ENCODE results near the gene ESPNL.

ESPNL gene

GRCh38 chr2:238134393-238134785 lies 34.2 kb downstream of the ESPNL start:
- Histone ChIP-seq H3K27me3 (ENCODE audit: control insufficient read depth, insufficient read depth, low read length) (no peaks in the 10 kb centered on the region), H3K4me1 (no peaks in the 10 kb centered on the region), H3K9me3 (ENCODE audit: control insufficient read depth, low read length) (no peaks in the 10 kb centered on the region), H2AFZ (no peak overlapping the region), H3K9ac (no peak overlapping the region), H3K79me2 (no peaks in the 10 kb centered on the region), H3K4me2 (ENCODE audit: low read length) (no peak overlapping the region), H3K27ac (no peak overlapping the region), H3K36me3 (ENCODE audit: control insufficient read depth, insufficient read depth, low read length) (no peaks in the 10 kb centered on the region), H3K4me3 (ENCODE audit: low read depth, low read length) (no peak overlapping the region)
- no peak for TF ChIP-seq CTCF (IDR thresholded peaks at IDR 0.05)

GRCh38 chr2:238135601-238136150 lies 35.5 kb downstream of the ESPNL start:
- Histone ChIP-seq H3K9me3 (ENCODE audit: control insufficient read depth, low read length) (no peaks in the 10 kb centered on the region), H3K4me3 (ENCODE audit: low read depth, low read length) (no peak overlapping the region), H3K9ac (no peak overlapping the region), H3K27me3 (ENCODE audit: control insufficient read depth, insufficient read depth, low read length) (no peaks in the 10 kb centered on the region), H3K36me3 (ENCODE audit: control insufficient read depth, insufficient read depth, low read length) (no peaks in the 10 kb centered on the region), H3K4me2 (ENCODE audit: low read length) (no peak overlapping the region), H3K4me1 (no peaks in the 10 kb centered on the region), H3K27ac (no peak overlapping the region), H3K79me2 (no peaks in the 10 kb centered on the region), H2AFZ (no peak overlapping the region)
- no peak for TF ChIP-seq CTCF (IDR thresholded peaks at IDR 0.05)

- Histone ChIP-seq H3K27me3 (ENCODE audit: control insufficient read depth, insufficient read depth, low read length) (no peaks in the 10 kb centered on the region), H3K4me1 (no peaks in the 10 kb centered on the region), H3K4me2 (ENCODE audit: low read length) (no peak overlapping the region), H3K36me3 (ENCODE audit: control insufficient read depth, insufficient read depth, low read length) (no peaks in the 10 kb centered on the region), H3K9me3 (ENCODE audit: control insufficient read depth, low read length) (no peaks in the 10 kb centered on the region), H3K4me3 (ENCODE audit: low read depth, low read length) (no peak overlapping the region), H3K27ac (no peak overlapping the region), H3K9ac (no peak overlapping the region), H3K79me2 (no peaks in the 10 kb centered on the region), H2AFZ (no peak overlapping the region)
- TF ChIP-seq CTCF (IDR thresholded peaks at IDR 0.05), result no peak
Measured at GRCh38 chr2:238136820-238137537, 36.8 kb downstream of the ESPNL start.

GRCh38 chr2:238137885-238138284 lies 37.7 kb downstream of the ESPNL start:
- no peak overlapping the region for H3K27ac ChIP-seq
- no peaks in the 10 kb centered on the region for H3K36me3 ChIP-seq (ENCODE audit: control insufficient read depth, insufficient read depth, low read length)
- no peaks in the 10 kb centered on the region for H3K79me2 ChIP-seq
- no peak for TF ChIP-seq CTCF (IDR thresholded peaks at IDR 0.05)
- no peak overlapping the region for H3K4me2 ChIP-seq (ENCODE audit: low read length)
- H3K9ac ChIP-seq, result no peak overlapping the region
- H3K4me1 ChIP-seq, result no peaks in the 10 kb centered on the region
- H3K9me3 ChIP-seq (ENCODE audit: control insufficient read depth, low read length), result no peaks in the 10 kb centered on the region
- no peaks in the 10 kb centered on the region for H3K27me3 ChIP-seq (ENCODE audit: control insufficient read depth, insufficient read depth, low read length)
- H3K4me3 ChIP-seq (ENCODE audit: low read depth, low read length), result no peak overlapping the region
- no peak overlapping the region for H2AFZ ChIP-seq

All from parathyroid adenoma (tissue), 2 donors.